H9 (cell line): ENCODE data around the gene ZNF556. TPM values are rescaled to one million over a fixed set of nuclear protein-coding genes. Genes with fewer than 3 reads are reported as not detected.

Experiments
- DNase-seq: peaks from one replicate; pipeline ENCODE4 v3.0.0-alpha.2; 2017
- H2AFZ ChIP-seq: one replicate; pipeline ENCODE4 v1.6.1; 2013; ENCODE audit warnings: mild to moderate bottlenecking, low read length, control low read depth, moderate library complexity
- H2AK5ac ChIP-seq: 2 replicates; pipeline ENCODE4 v1.6.1; 2013; ENCODE audit warnings: low read length, control low read depth, mixed read lengths; ENCODE audit not compliant: insufficient read length
- H2BK120ac ChIP-seq: one replicate; pipeline ENCODE4 v1.6.1; 2013; ENCODE audit warnings: low read depth, mild to moderate bottlenecking, low read length, control low read depth, inconsistent platforms; ENCODE audit not compliant: poor library complexity, severe bottlenecking
- H2BK12ac ChIP-seq: 2 replicates; pipeline ENCODE4 v1.6.1; 2013; ENCODE audit warnings: low read length, control low read depth, mixed read lengths, low read depth; ENCODE audit not compliant: insufficient read length
- H2BK15ac ChIP-seq: 2 replicates; pipeline ENCODE4 v1.6.1; 2013; ENCODE audit warnings: low read depth, low read length, control low read depth
- H2BK20ac ChIP-seq: one replicate; pipeline ENCODE4 v1.6.1; 2013; ENCODE audit warnings: low read depth, mild to moderate bottlenecking, low read length, control low read depth, inconsistent platforms; ENCODE audit not compliant: poor library complexity, severe bottlenecking
- H2BK5ac ChIP-seq: 2 replicates; pipeline ENCODE4 v1.6.1; 2013; ENCODE audit warnings: low read length, control low read depth, mixed read lengths; ENCODE audit not compliant: insufficient read length
- H3K14ac ChIP-seq: 2 replicates; pipeline ENCODE4 v1.6.1; 2013; ENCODE audit warnings: low read length, control low read depth; ENCODE audit not compliant: insufficient read depth
- H3K18ac ChIP-seq: 2 replicates; pipeline ENCODE4 v1.6.1; 2013; ENCODE audit warnings: low read depth, mild to moderate bottlenecking, mixed read lengths, low read length, control low read depth; ENCODE audit not compliant: insufficient read length
- H3K23ac ChIP-seq: 2 replicates; pipeline ENCODE4 v1.6.1; 2013; ENCODE audit warnings: low read length, control low read depth, mixed read lengths, low read depth; ENCODE audit not compliant: insufficient read length
- H3K23me2 ChIP-seq: 2 replicates; pipeline ENCODE4 v1.6.1; 2013; ENCODE audit warnings: low read depth, mild to moderate bottlenecking, mixed read lengths, low read length, control low read depth; ENCODE audit not compliant: insufficient read length, poor library complexity, severe bottlenecking
- H3K27ac ChIP-seq: 2 replicates; pipeline ENCODE4 v1.5.1; 2013; ENCODE audit warnings: low read length, control low read depth, mixed read lengths, low read depth; ENCODE audit not compliant: insufficient read length
- H3K27me3 ChIP-seq: 2 replicates; pipeline ENCODE4 v1.6.1; 2013; ENCODE audit warnings: low read length, control low read depth, inconsistent platforms; ENCODE audit not compliant: insufficient read depth
- H3K4ac ChIP-seq: 2 replicates; pipeline ENCODE4 v1.6.1; 2013; ENCODE audit warnings: low read depth, mild to moderate bottlenecking, control low read depth, inconsistent platforms, low read length, moderate library complexity
- H3K4me1 ChIP-seq: 2 replicates; pipeline ENCODE4 v1.6.1; 2013; ENCODE audit warnings: low read length, control low read depth, inconsistent platforms; ENCODE audit not compliant: insufficient read depth
- H3K4me2 ChIP-seq: 2 replicates; pipeline ENCODE4 v1.6.1; 2013; ENCODE audit warnings: low read length, control low read depth, mixed read lengths; ENCODE audit not compliant: insufficient read length, insufficient read depth
- H3K56ac ChIP-seq: 2 replicates; pipeline ENCODE4 v1.6.1; 2013; ENCODE audit warnings: low read depth, mild to moderate bottlenecking, mixed read lengths, low read length, control low read depth; ENCODE audit not compliant: insufficient read length
- H3K79me1 ChIP-seq: 2 replicates; pipeline ENCODE4 v1.6.1; 2013; ENCODE audit warnings: low read depth, mild to moderate bottlenecking, moderate library complexity, low read length, control low read depth, inconsistent platforms; ENCODE audit not compliant: insufficient read depth, poor library complexity, severe bottlenecking
- H3K79me2 ChIP-seq: 2 replicates; pipeline ENCODE4 v1.6.1; 2013; ENCODE audit warnings: low read length, control low read depth, inconsistent platforms; ENCODE audit not compliant: insufficient read depth
- H3K9ac ChIP-seq: 2 replicates; pipeline ENCODE4 v1.6.1; 2013; ENCODE audit warnings: low read length, control low read depth, mixed read lengths; ENCODE audit not compliant: insufficient read length; ENCODE audit errors: extremely low read depth
- H3K9me3 ChIP-seq: one replicate; pipeline ENCODE4 v1.6.1; 2013; ENCODE audit warnings: low read depth, low read length, inconsistent platforms; ENCODE audit not compliant: control insufficient read depth
- H3T11ph ChIP-seq: one replicate; pipeline ENCODE4 v1.6.1; 2013; ENCODE audit warnings: mild to moderate bottlenecking, low read length, control low read depth, inconsistent platforms
- H4K20me1 ChIP-seq: one replicate; pipeline ENCODE4 v1.6.1; 2013; ENCODE audit not compliant: control insufficient read depth, insufficient read length, insufficient read depth
- H4K5ac ChIP-seq: 2 replicates; pipeline ENCODE4 v1.6.1; 2013; ENCODE audit warnings: low read depth, mild to moderate bottlenecking, mixed read lengths, low read length, control low read depth; ENCODE audit not compliant: insufficient read length
- H4K8ac ChIP-seq: replicated peaks from 2 replicates; pipeline ENCODE4 v1.6.1; 2013; ENCODE audit warnings: low read length, control low read depth, mixed read lengths, low read depth; ENCODE audit not compliant: insufficient read length
- H4K91ac ChIP-seq: 2 replicates; pipeline ENCODE4 v1.6.1; 2013; ENCODE audit warnings: low read depth, mild to moderate bottlenecking, moderate library complexity, mixed read lengths, low read length, control low read depth; ENCODE audit not compliant: insufficient read length
- H3K27ac Mint-ChIP-seq, 3 experiments: 2 replicates in 2 of 3; 3 replicates in 1 of 3; pipeline ENCODE4 v1.8.0; 2020 to 2021; ENCODE audit warnings: mixed read lengths in 3 of 3, mild to moderate bottlenecking in 1 of 3, moderate library complexity in 1 of 3
- H3K27me3 Mint-ChIP-seq: 2 replicates; pipeline ENCODE4 v1.8.0; 2021; ENCODE audit warnings: low read depth, mild to moderate bottlenecking, moderate library complexity, mixed read lengths
- H3K36me3 Mint-ChIP-seq, 3 experiments: 2 replicates in 2 of 3; 3 replicates in 1 of 3; pipeline ENCODE4 v1.8.0; 2020 to 2021; ENCODE audit warnings: low read depth in 3 of 3, mixed read lengths in 3 of 3; ENCODE audit not compliant: insufficient read depth in 1 of 3
- H3K4me1 Mint-ChIP-seq, 2 experiments: 2 replicates each; pipeline ENCODE4 v1.8.0; 2020; ENCODE audit warnings: mixed read lengths in 2 of 2
- H3K4me3 Mint-ChIP-seq, 2 experiments: 2 replicates in 1 of 2; 3 replicates in 1 of 2; pipeline ENCODE4 v1.8.0; 2020 to 2021; ENCODE audit warnings: mild to moderate bottlenecking in 2 of 2, mixed read lengths in 2 of 2, moderate library complexity in 1 of 2
- H3K9me3 Mint-ChIP-seq, 2 experiments: 2 replicates in 1 of 2; 3 replicates in 1 of 2; pipeline ENCODE4 v1.8.0; 2020; ENCODE audit warnings: mild to moderate bottlenecking in 2 of 2, mixed read lengths in 2 of 2, moderate library complexity in 1 of 2
- WGBS: extraction: QIAGEN DNeasy Blood & Tissue Kit; methylation state at CpG from one replicate; pipeline ENCODE4 v1.1.7; 2013; ENCODE audit warnings: missing lambda C conversion rate, low lambda C conversion rate, mixed read lengths; ENCODE audit not compliant: insufficient read length; ENCODE audit errors: extremely low coverage; 5-methylcytosine and 5-hydroxymethylcytosine counted together
- total RNA-seq: library from RNA; stranded (reverse); gene quantifications from 2 replicates; pipeline ENCODE4 v1.2.1, GENCODE V29; 2021
- TF ChIP-seq, protein P1 (sequence below): fragments of 200-600 bp; sonication (generic); conservative IDR thresholded peaks from 3 replicates; pipeline ENCODE4 v1.8.0; 2021; ENCODE audit warnings: antibody characterized with exemption, mild to moderate bottlenecking

Gene ZNF556
- total RNA-seq, 1 experiment from 2014 or later: not detected

DNA sequence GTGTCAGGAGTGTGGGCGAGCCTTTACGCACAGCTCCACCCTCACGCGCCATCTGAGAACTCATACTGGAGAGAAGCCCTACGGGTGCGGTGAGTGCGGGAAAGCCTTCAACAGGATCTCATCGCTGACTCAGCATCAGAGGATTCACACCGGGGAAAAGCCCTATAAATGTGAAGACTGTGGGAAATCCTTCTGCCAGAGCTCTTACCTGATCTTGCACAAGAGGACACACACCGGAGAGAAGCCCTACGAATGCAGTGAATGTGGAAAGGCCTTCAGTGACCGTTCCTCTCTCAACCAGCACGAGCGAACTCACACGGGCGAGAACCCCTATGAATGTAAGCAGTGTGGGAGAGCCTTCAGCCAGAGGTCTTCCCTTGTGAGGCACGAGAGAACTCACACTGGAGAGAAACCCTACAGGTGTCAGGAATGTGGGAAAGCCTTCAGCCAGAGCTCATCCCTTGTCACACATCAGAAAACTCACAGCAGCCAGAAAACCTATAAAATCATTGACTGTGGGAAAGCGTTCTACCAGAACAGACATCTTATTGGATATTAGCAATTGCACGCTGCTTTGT is 32.8 kb upstream of the ZNF556 start:
- TF ChIP-seq, protein P1, sequence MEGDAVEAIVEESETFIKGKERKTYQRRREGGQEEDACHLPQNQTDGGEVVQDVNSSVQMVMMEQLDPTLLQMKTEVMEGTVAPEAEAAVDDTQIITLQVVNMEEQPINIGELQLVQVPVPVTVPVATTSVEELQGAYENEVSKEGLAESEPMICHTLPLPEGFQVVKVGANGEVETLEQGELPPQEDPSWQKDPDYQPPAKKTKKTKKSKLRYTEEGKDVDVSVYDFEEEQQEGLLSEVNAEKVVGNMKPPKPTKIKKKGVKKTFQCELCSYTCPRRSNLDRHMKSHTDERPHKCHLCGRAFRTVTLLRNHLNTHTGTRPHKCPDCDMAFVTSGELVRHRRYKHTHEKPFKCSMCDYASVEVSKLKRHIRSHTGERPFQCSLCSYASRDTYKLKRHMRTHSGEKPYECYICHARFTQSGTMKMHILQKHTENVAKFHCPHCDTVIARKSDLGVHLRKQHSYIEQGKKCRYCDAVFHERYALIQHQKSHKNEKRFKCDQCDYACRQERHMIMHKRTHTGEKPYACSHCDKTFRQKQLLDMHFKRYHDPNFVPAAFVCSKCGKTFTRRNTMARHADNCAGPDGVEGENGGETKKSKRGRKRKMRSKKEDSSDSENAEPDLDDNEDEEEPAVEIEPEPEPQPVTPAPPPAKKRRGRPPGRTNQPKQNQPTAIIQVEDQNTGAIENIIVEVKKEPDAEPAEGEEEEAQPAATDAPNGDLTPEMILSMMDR: no peak
- Histone ChIP-seq H4K5ac (no peak overlapping the region), H3K4ac (no peak overlapping the region), H2AK5ac (no peak overlapping the region), H3K79me1 (no peaks in the 10 kb centered on the region), H3T11ph (no peak overlapping the region), H4K8ac (no peak overlapping the region), H3K14ac (no peak overlapping the region), H3K4me1 (no peaks in the 10 kb centered on the region), H2AFZ (no peak overlapping the region), H4K20me1 (no peaks in the 10 kb centered on the region), H3K27ac (no peak overlapping the region), H3K4me2 (no peak overlapping the region), H3K23me2 (no peaks in the 10 kb centered on the region), H2BK15ac (no peak overlapping the region), H2BK20ac (no peak overlapping the region), H3K27me3 (no peaks in the 10 kb centered on the region), H2BK12ac (no peak overlapping the region), H3K56ac (no peak overlapping the region), H3K18ac (no peak overlapping the region), H4K91ac (no peak overlapping the region), H3K23ac (no peak overlapping the region), H3K79me2 (no peaks in the 10 kb centered on the region), H2BK120ac (no peak overlapping the region), H3K9me3 (peaks cover 57% of the 10 kb centered on the region), H2BK5ac (no peak overlapping the region), H3K9ac (no peak overlapping the region)
- DNase-seq: no peak
- Mint-ChIP-seq H3K27ac (no peak overlapping the region), H3K36me3 (peaks cover 69 to 77% (median 71%) of the 10 kb centered on the region in 3 experiments), H3K27me3 (peaks cover 2% of the 10 kb centered on the region; the same call in 1 of the 2 replicates), H3K4me1 (no peaks in the 10 kb centered on the region), H3K9me3 (peaks cover 78 to 81% of the 10 kb centered on the region in 2 experiments), H3K4me3 (no peak overlapping the region)
- WGBS: no CpG with 5 or more reads among the region's 19 CpGs
